Fibroblast of lung (primary cell): ENCODE measurements around the gene ALS2CL. TPM values are rescaled to one million over a fixed set of nuclear protein-coding genes. Genes with fewer than 3 reads are reported as not detected.

ENCODE experiments used
- DNase-seq, 2 donors: peaks; one replicate each; pipeline versions ENCODE4 v3.0.0 to v3.0.0-alpha.2; 2010; ENCODE audit warnings: low read depth in 2 of 2
- H2AFZ ChIP-seq: 2 replicates; pipeline ENCODE4 v1.5.1; 2012; ENCODE audit warnings: low read length, control low read depth, inconsistent platforms
- H3K27ac ChIP-seq: 2 replicates; pipeline ENCODE4 v1.5.1; 2011; ENCODE audit warnings: low read length, control low read depth; ENCODE audit not compliant: insufficient read depth
- H3K27me3 ChIP-seq: 2 replicates; pipeline ENCODE4 v1.5.1; 2011; ENCODE audit warnings: mild to moderate bottlenecking, low read length; ENCODE audit not compliant: control insufficient read depth, insufficient read depth
- H3K36me3 ChIP-seq: 2 replicates; pipeline ENCODE4 v1.5.1; 2011; ENCODE audit warnings: low read length; ENCODE audit not compliant: control insufficient read depth, insufficient read depth
- H3K4me1 ChIP-seq: 2 replicates; pipeline ENCODE4 v1.5.1; 2011; ENCODE audit warnings: low read length; ENCODE audit not compliant: control insufficient read depth, insufficient read depth; ENCODE audit errors: extremely low read depth
- H3K4me2 ChIP-seq: 2 replicates; pipeline ENCODE4 v1.5.1; 2011; ENCODE audit warnings: low read length, control low read depth; ENCODE audit not compliant: insufficient read depth; ENCODE audit errors: extremely low read depth
- H3K4me3 ChIP-seq, 4 experiments: fragments of 200-600 bp in 1 of 4; sonication (generic) in 1 of 4; replicated peaks in 1 of 4; 2 replicates each; pipeline ENCODE4 v1.5.1; 2011 to 2016; ENCODE audit warnings: low read length in 4 of 4, low read depth in 3 of 4, mild to moderate bottlenecking in 3 of 4, control low read depth in 2 of 4, inconsistent platforms in 1 of 4, mixed read lengths in 1 of 4; ENCODE audit not compliant: insufficient read depth in 1 of 4; ENCODE audit errors: control extremely low read depth in 1 of 4
- H3K79me2 ChIP-seq: 2 replicates; pipeline ENCODE4 v1.5.1; 2012; ENCODE audit warnings: mild to moderate bottlenecking, low read length, inconsistent platforms; ENCODE audit not compliant: control insufficient read depth, insufficient read depth
- H3K9ac ChIP-seq: 2 replicates; pipeline ENCODE4 v1.5.1; 2011; ENCODE audit warnings: mild to moderate bottlenecking, low read length, control low read depth; ENCODE audit not compliant: insufficient read depth
- H3K9me3 ChIP-seq: 2 replicates; pipeline ENCODE4 v1.5.1; 2012; ENCODE audit warnings: low read depth, low read length; ENCODE audit not compliant: control insufficient read depth, insufficient read depth
- H4K20me1 ChIP-seq: 2 replicates; pipeline ENCODE4 v1.5.1; 2011; ENCODE audit warnings: low read length; ENCODE audit not compliant: control insufficient read depth, insufficient read depth; ENCODE audit errors: extremely low read depth
- CTCF ChIP-seq, 2 donors: IDR thresholded peaks in 1 of 2; conservative IDR thresholded peaks in 1 of 2; 1 replicate in 1 of 2; 2 replicates in 1 of 2; pipeline ENCODE4 v1.5.1; 2011 to 2012; ENCODE audit warnings: low read length in 2 of 2, control low read depth in 1 of 2, inconsistent platforms in 1 of 2, low read depth in 1 of 2, mild to moderate bottlenecking in 1 of 2
- EZH2 ChIP-seq: IDR thresholded peaks from 2 replicates; pipeline ENCODE4 v1.5.1; 2012; ENCODE audit warnings: low read length, control low read depth, mild to moderate bottlenecking; ENCODE audit errors: missing control alignments
- polyA plus RNA-seq, 2 donors: library from polyadenylated mRNA; depleted of rRNA in 1 of 2; stranded (reverse) in 1 of 2; unstranded in 1 of 2; fragments of >200 nt; gene quantifications; 2 replicates each; pipeline ENCODE4 v1.2.1, GENCODE V29; 2011 to 2012; ENCODE audit warnings: missing spikeins in 1 of 2
- total RNA-seq: library from RNA; depleted of rRNA; stranded (reverse); fragments of >200 nt; gene quantifications from 2 replicates; pipeline ENCODE4 v1.2.1, GENCODE V29; 2014

ALS2CL gene
- total and polyA plus RNA-seq, 2 donors (not counting 1 experiment from before 2014, with no cell fraction given), result 4.4 to 19.7 TPM

GRCh38 chr3:46737329-46737731, 43.9 kb upstream of the ALS2CL start:
- TF ChIP-seq EZH2, result no peak
- no peak for TF ChIP-seq CTCF (conservative IDR thresholded peaks at IDR 0.05 in 1 of 2, IDR thresholded peaks at IDR 0.05 in 1 of 2; ENCODE audit: low read depth in 1 of 2, low read length in 2 of 2)
- Histone ChIP-seq H4K20me1 (no peaks in the 10 kb centered on the region), H3K27me3 (no peaks in the 10 kb centered on the region), H3K27ac (no peak overlapping the region), H3K4me1 (no peaks in the 10 kb centered on the region), H3K79me2 (no peaks in the 10 kb centered on the region), H3K4me2 (no peak overlapping the region), H3K4me3 (no peak overlapping the region), H3K36me3 (no peaks in the 10 kb centered on the region), H3K9me3 (no peaks in the 10 kb centered on the region), H3K9ac (no peak overlapping the region), H2AFZ (no peak overlapping the region)
- DNase-seq, result no peak

DNA sequence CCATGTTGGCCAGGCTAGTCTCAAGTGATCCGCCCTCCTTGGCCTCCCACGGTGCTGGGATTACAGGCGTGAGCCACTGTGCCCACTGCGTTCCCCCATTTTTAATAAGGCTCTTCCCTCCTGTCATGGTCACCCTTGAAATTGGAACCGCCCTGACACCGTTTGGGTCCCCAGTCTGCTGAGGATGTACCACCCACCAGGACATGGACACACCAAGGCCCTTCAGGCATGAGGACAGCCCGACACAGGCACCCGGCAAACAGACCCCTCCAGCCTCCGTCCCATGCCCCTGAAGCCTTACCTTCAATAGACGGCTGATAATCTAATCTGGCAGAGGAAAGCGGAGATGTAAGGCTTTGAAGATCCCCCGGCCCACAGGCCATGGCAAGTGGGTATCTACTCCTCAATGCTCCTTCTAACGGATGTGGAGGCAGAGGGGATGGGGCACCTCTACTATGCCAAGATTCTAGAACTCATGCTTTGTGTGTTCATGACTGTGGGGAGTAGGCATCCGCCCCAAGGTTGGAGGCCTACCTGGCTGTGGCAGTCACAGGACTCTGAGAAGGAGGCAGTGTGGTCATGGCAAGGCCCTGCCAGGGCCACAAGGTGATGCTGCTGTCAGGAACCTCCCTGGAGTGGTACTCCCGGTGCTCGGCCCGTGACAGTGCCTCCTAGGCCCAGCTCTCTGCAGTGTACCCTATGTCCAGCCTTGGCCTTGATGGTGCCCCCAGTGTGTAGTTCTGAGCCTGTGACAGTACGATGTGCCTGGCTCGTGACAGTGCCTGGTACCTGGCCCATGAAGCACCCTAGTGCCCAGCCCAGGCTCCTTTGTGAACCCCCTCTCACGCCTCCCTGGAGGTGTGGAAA, 42.8 kb upstream of the ALS2CL start:
- H3K9me3 ChIP-seq, result no peaks in the 10 kb centered on the region
- no peak overlapping the region for H3K9ac ChIP-seq
- no peak overlapping the region for H3K4me2 ChIP-seq
- no peak overlapping the region for H2AFZ ChIP-seq
- no peak overlapping the region for H3K4me3 ChIP-seq
- H3K27me3 ChIP-seq, result no peaks in the 10 kb centered on the region
- no peaks in the 10 kb centered on the region for H4K20me1 ChIP-seq
- DNase-seq, result no peak
- H3K27ac ChIP-seq, result no peak overlapping the region
- no peaks in the 10 kb centered on the region for H3K79me2 ChIP-seq
- H3K36me3 ChIP-seq, result no peaks in the 10 kb centered on the region
- TF ChIP-seq EZH2 (no peak), CTCF (conservative IDR thresholded peaks at IDR 0.05 in 1 of 2, IDR thresholded peaks at IDR 0.05 in 1 of 2; ENCODE audit: low read depth in 1 of 2, low read length in 2 of 2) (no peak)
- no peaks in the 10 kb centered on the region for H3K4me1 ChIP-seq

DNA sequence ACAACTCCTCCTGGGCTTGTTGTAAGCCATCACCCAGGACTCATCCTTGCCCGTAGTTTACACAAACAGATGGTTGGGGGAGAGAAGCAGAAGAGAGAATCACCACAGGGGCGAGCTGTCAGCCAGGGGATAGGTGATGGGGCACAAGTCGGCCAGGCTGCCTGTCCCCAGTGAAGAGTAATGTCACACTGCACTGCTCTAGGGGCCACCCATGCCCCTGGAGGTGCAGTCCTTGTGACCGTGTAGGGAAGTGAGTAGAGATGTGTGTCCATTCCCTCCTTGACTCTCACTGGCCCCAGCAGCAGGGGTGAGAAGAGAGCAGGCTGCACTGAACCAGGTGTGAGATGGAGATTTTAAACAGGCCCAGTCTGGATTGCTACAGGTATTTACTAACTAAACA, 41.3 kb upstream of the ALS2CL start:
- H3K27me3 ChIP-seq, result no peaks in the 10 kb centered on the region
- TF ChIP-seq EZH2, result no peak
- no peaks in the 10 kb centered on the region for H3K4me1 ChIP-seq
- DNase-seq, result no peak
- no peak overlapping the region for H3K27ac ChIP-seq
- H3K36me3 ChIP-seq, result no peaks in the 10 kb centered on the region
- H4K20me1 ChIP-seq, result no peaks in the 10 kb centered on the region
- H3K79me2 ChIP-seq, result no peaks in the 10 kb centered on the region
- no peak overlapping the region for H3K4me2 ChIP-seq
- H3K9me3 ChIP-seq, result no peaks in the 10 kb centered on the region
- H3K4me3 ChIP-seq, result no peak overlapping the region
- H3K9ac ChIP-seq, result no peak overlapping the region
- H2AFZ ChIP-seq, result no peak overlapping the region
